ENCODE measurements around the gene MACROD1.
A peak's percentile ranks its signal among the peaks of the same experiment; 100 is the strongest.

Gene MACROD1

GRCh38 chr11:64011371-64011770, 154.5 kb downstream of the MACROD1 start:
- Histone ChIP-seq H3K27ac (no peak overlapping the region), H3K4me3 (no peak overlapping the region)

- no peak overlapping the region for H3K27ac ChIP-seq
- no peak overlapping the region for H3K4me3 ChIP-seq
Measured at GRCh38 chr11:64010783-64011182, 155.1 kb downstream of the MACROD1 start.

DNA sequence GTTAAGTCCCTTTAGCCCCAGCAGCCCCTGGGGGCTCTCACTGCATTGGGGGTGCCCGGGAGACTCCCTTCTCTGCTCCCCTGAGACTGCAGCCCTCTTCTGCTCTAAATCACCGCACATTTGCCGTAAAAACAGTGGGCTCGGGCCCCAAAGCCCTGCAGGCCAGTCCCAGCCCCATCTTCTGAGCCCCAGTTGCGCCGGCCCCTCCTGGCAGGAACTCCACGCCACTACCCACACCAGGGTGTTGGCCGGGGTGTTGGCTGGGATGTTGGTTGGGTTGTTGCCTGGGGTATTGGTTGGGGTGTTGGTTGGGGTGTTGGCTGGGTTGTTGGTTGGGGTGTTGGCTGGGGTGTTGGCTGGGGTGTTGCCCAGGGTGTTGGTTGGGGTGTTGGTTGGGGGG, 156.2 kb downstream of the MACROD1 start:
- H3K4me3 ChIP-seq = no peak overlapping the region
- no peak overlapping the region for H3K27ac ChIP-seq

DNA sequence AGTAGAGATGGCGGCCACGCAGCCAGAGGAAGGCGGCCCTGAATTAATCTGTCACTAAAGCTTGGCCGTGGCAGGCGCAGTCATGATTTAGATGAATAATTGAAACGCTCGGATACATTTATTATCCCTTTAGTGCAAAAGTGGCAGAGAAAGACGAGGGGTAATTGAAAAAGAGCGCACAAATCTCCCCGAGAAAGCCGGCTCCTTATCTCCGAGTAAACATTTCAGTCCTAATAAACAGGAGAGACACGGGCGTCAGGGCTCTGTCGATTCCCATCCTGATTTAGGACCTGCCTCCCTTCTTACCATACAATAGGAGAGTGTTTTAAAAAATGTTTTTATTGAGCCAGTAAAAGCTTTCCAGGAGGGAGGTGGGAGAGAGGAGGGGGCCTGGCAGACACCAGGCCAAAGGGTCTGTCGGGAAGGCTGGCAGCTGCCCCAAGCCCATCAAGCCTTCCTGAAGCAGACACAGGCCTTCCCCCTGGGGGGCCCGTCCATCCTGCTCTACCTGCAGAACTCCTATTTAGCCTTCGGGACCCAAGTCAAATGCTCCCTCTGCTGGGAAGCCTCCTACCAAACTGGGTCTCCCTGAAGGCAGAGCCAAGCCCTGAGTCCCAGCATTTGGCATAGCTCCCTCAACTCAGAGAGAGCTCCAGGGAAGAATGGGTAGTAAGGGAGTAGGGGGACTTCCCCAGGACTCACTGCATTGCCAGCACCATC, 156.8 kb downstream of the MACROD1 start:
- Histone ChIP-seq H3K4me3 (no peak overlapping the region), H3K27ac (no peak overlapping the region)

GRCh38 chr11:64008283-64008913, 157.5 kb downstream of the MACROD1 start:
- peak overlapping the region in 1 of 21 experiments; percentile 10 for H3K27ac ChIP-seq

GRCh38 chr11:64007629-64008282, 158.2 kb downstream of the MACROD1 start:
- Histone ChIP-seq H3K4me3 (peak overlapping the region in 5 of 7 experiments; percentile 8 to 47 (median 22)), H3K27ac (peak overlapping the region in 1 of 21 experiments; percentile 10)

More at GRCh38 chr11:64008283-64008913, 157.5 kb downstream of the MACROD1 start:
- H3K4me3 ChIP-seq = no peak overlapping the region

- Histone ChIP-seq H3K27ac (no peak overlapping the region), H3K4me3 (peak overlapping the region in 5 of 7 experiments; percentile 8 to 47 (median 22))
Measured at GRCh38 chr11:64007160-64007628, 158.7 kb downstream of the MACROD1 start.

DNA sequence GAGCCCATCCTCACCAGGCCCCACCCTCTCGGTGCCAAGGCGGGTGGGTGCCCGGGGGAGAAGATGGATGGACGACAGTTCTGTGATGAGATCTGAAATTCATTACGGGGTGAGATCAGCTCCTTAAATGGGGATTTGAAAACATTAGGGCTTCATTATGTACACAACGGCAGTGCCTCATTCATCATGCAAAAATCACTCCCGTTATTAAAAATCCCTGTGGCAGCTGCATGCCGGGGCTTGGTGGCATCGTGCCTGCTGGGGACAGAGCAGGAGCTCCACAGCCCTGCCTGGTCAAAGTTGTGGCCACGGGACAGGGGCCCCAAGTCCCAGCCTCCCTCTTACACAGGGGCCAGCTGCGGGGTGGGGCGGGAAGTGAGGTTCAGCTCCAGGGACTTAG, 159.5 kb downstream of the MACROD1 start:
- H3K4me3 ChIP-seq = no peak overlapping the region
- H3K27ac ChIP-seq = no peak overlapping the region

- Histone ChIP-seq H3K27ac (no peak overlapping the region), H3K4me3 (no peak overlapping the region)
Measured at GRCh38 chr11:64005691-64006090, 160.2 kb downstream of the MACROD1 start.

DNA sequence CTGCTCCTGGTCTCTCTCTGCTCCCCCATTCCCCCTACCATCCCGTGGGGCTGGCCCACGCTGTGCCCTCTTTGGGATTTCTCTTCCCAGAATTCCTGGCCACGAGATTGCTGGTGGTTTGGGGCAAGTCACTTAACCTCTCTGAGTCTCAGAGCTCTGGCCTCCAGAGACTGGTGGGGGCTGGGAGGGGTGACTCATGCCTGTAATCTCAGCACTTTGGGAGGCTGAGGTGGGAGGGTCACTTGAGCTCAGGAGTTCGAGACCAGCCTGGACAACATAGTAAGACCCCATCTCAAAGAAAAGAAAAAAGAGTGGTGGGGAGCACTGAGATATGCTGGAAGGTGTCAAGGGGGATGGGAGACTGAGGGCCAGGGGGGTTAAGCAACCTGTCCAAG, 161.3 kb downstream of the MACROD1 start:
- Histone ChIP-seq H3K4me3 (no peak overlapping the region), H3K27ac (no peak overlapping the region)

- Histone ChIP-seq H3K4me3 (no peak overlapping the region), H3K27ac (no peak overlapping the region)
Measured at GRCh38 chr11:64003807-64004589, 161.9 kb downstream of the MACROD1 start.

- H3K4me3 ChIP-seq = no peak overlapping the region
- no peak overlapping the region for H3K27ac ChIP-seq
Measured at GRCh38 chr11:64001484-64002420, 164.2 kb downstream of the MACROD1 start.

GRCh38 chr11:64000740-64001483, 165.0 kb downstream of the MACROD1 start:
- Histone ChIP-seq H3K27ac (no peak overlapping the region), H3K4me3 (peak overlapping the region; percentile 13 to 42 (median 23))

DNA sequence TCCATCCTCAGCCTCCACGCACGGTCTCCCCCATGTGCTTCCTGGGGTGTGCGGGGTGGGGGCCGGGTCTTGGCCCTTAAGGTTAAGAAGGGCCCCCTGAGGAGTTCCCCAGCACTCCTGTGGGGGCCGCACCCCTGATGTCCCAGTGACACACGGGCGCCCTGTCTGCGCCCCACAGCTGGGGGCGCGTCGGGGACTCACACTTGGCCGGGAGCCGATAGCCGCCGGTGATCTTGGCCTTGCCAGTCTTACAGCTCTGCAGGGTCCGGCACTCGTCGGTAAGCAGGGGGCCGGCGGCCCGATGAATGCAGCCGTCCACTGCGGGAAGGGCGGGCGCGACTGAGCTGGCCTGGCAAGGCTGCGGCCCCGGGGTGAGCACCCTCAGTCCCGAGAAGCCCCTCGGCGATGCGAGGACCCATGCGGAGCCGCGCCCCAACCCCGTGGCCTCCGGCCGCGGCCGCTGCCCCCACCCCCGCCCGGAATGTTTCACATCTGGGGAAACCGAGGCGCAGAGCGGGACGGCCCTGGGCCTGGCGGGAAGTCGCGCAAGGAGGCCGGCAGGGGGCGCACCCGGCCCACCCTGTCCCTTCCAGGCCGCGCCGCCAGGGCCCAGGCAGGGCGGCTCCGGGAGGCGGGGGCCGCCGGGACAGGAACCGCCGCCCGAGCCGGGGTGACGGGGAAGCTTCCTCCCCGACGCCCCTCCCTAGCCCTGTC, 165.7 kb downstream of the MACROD1 start:
- Histone ChIP-seq H3K4me3 (peak overlapping the region; percentile 13 to 42 (median 23)), H3K27ac (peak overlapping the region in 7 of 21 experiments; percentile 2 to 57 (median 17))

GRCh38 chr11:63999349-64000025, 166.4 kb downstream of the MACROD1 start:
- Histone ChIP-seq H3K27ac (peak overlapping the region in 8 of 21 experiments; percentile 10 to 61 (median 29)), H3K4me3 (peak overlapping the region; percentile 13 to 42 (median 20))

DNA sequence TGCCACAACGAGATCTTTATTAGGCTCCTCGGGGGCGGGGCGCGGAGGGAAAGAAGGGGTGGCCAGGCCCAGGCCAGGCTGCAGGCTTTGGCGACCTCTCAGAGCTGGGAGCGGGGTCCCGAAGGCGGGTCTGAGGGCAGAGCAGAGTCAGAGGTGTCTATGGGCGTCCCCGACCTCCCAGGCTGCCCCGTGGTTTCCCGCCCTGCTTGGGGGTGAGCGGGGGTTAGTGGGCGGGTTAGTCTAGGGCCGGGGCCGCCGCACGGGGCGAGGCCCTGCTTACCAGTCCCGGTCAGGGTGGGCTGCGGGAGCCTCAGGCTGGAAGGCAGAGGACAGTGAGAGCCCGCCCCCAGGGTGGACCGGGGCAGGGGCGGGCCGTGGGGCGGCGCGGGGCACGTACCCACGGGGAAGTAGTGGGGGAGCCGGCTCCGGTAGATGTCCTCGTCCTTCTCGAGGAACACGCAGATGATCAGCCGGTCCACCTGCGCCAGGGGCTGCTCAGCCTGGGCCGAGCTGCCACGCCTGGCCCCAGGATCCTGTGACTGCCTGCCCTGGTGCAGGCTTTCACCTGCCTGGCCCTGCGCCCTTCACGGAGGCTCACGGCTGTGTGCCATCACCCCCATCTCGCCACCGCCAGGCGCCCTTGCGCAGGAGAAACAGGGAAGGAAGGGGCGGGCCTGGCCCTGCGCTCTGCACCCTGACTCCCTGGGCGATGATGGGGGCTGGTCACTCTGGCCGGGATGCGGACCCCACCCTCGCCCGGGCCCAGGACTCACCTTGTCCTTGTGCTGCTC, 167.2 kb downstream of the MACROD1 start:
- H3K27ac ChIP-seq = peak overlapping the region in 13 of 21 experiments; percentile 2 to 62 (median 31)
- H3K4me3 ChIP-seq = peak overlapping the region in 5 of 7 experiments; percentile 13 to 42 (median 18)

Measured in skin epidermis (tissue), 12 donors.